Upper lobe of left lung (tissue), 6 donors: ENCODE data around the gene RNF144B. TPM values are rescaled to one million over a fixed set of nuclear protein-coding genes. Genes with fewer than 3 reads are reported as not detected.

Source experiments
- ATAC-seq, 2 donors: fragments of 200-7000 bp; cut with Tn5 transposase; one replicate each; pipeline ENCODE4 v1.9.1; 2022; ENCODE audit warnings: mild to moderate bottlenecking in 2 of 2, moderate library complexity in 2 of 2; ENCODE audit not compliant: low FRiP score in 2 of 2
- DNase-seq, 2 donors: peaks; one replicate each; pipeline ENCODE4 v3.0.0-alpha.2; 2019 to 2020
- H3K27ac ChIP-seq, 4 donors: fragments of 200-600 bp; sonication (generic); one replicate each; pipeline ENCODE4 v1.5.1; 2016 to 2019
- H3K27me3 ChIP-seq, 4 donors: fragments of 200-600 bp; sonication (generic); one replicate each; pipeline ENCODE4 v1.5.1; 2017 to 2019
- H3K36me3 ChIP-seq, 4 donors: fragments of 200-600 bp; sonication (generic); one replicate each; pipeline ENCODE4 v1.5.1; 2016 to 2019
- H3K4me1 ChIP-seq, 4 donors: fragments of 200-600 bp; sonication (generic); one replicate each; pipeline ENCODE4 v1.5.1; 2018 to 2019
- H3K4me3 ChIP-seq, 4 donors: fragments of 200-600 bp; sonication (generic); one replicate each; pipeline ENCODE4 v1.5.1; 2017 to 2019; ENCODE audit warnings: mild to moderate bottlenecking in 2 of 4, moderate library complexity in 1 of 4
- H3K9me3 ChIP-seq, 4 donors: fragments of 200-600 bp; sonication (generic); one replicate each; pipeline ENCODE4 v1.5.1; 2018 to 2019
- EP300 ChIP-seq, 4 donors: sonication (generic); formaldehyde crosslinking; IDR thresholded peaks; one replicate each; pipeline ENCODE4 v1.5.1; 2017; ENCODE audit warnings: antibody characterized with exemption in 4 of 4, control low read depth in 2 of 4
- POLR2A ChIP-seq, 4 donors: fragments of 450-650 bp; IDR thresholded peaks; one replicate each; pipeline ENCODE4 v1.5.1; 2016 to 2017; ENCODE audit warnings: antibody characterized with exemption in 4 of 4, mild to moderate bottlenecking in 2 of 4
- POLR2AphosphoS5 ChIP-seq, 2 donors: sonication (generic); formaldehyde crosslinking; IDR thresholded peaks; one replicate each; pipeline ENCODE4 v1.5.1; 2017; ENCODE audit warnings: antibody characterized with exemption in 2 of 2
- WGBS, 2 donors: methylation state at CpG; one replicate each; pipeline ENCODE4 v1.1.5; 2017 to 2018; 5-methylcytosine and 5-hydroxymethylcytosine counted together
- total RNA-seq, 6 donors: library from RNA; depleted of rRNA in 4 of 6; stranded (reverse); fragments of >200 nt in 4 of 6; gene quantifications; one replicate each; pipeline versions ENCODE4 v1.1.0 to v1.2.1, GENCODE V29; 2016 to 2021
- TF ChIP-seq, protein P1 (sequence below), 6 experiments: fragments of 450-650 bp in 4 of 6; fragments of 200-600 bp in 2 of 6; sonication (generic) in 2 of 6; IDR thresholded peaks; one replicate each; pipeline ENCODE4 v1.5.1; 2016 to 2019; ENCODE audit warnings: antibody characterized with exemption in 6 of 6
- donor health status: DM: no; HTN: no; CAD: no; lungs with moderate emphysema.
- donor health status: DM: no; HTN: yes; CAD: no; lungs with severe emphysema.

Gene RNF144B
- total RNA-seq, 6 donors from 2014 or later, result 46.1 to 105 (median 55.8) TPM

DNA sequence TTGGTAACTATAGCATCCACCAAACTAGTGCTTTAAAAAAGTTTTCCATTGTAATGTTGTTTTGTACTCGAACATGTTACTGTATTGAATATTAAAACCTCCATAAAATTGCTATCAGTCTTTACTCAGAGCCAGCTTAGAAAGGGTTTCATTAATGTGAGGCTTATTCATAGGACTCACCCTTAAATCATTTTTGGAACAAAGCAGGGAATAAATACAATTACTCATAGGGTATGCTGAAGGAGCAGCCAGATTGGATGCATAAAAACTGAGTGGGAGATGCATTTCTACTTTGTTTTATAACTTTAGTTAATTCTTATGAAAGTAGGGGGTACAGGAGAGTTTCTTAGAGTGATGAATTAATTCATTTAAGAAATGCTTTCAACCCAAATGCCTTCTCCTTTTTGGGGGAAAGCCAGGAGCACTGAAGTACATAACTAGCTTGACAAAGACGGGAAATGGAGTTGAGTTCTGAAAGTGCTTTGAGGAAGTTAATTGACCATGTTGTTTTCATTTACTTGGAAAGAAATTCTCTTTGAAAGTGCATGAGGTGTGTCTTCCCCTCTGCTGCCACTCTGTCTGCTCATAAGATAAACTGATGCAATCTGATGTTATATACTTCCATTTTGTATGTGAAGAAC is 90.3 kb downstream of the RNF144B start:
- no peak overlapping the region for H3K4me3 ChIP-seq
- H3K9me3 ChIP-seq, result no peaks in the 10 kb centered on the region
- H3K27ac ChIP-seq, result peak overlapping the region; percentile 1 to 75 (median 48)
- DNase-seq (no peak), ATAC-seq (no peak)
- H3K36me3 ChIP-seq, result no peaks in the 10 kb centered on the region
- H3K4me1 ChIP-seq, result peaks cover 4 to 15% (median 7%) of the 10 kb centered on the region in 4 donors
- H3K27me3 ChIP-seq, result no peaks in the 10 kb centered on the region
- TF ChIP-seq EP300 (IDR thresholded peaks at IDR 0.05), result no peak
- TF ChIP-seq POLR2A (IDR thresholded peaks at IDR 0.05), result no peak
- no peak for TF ChIP-seq POLR2AphosphoS5 (IDR thresholded peaks at IDR 0.05)
- TF ChIP-seq, protein P1, sequence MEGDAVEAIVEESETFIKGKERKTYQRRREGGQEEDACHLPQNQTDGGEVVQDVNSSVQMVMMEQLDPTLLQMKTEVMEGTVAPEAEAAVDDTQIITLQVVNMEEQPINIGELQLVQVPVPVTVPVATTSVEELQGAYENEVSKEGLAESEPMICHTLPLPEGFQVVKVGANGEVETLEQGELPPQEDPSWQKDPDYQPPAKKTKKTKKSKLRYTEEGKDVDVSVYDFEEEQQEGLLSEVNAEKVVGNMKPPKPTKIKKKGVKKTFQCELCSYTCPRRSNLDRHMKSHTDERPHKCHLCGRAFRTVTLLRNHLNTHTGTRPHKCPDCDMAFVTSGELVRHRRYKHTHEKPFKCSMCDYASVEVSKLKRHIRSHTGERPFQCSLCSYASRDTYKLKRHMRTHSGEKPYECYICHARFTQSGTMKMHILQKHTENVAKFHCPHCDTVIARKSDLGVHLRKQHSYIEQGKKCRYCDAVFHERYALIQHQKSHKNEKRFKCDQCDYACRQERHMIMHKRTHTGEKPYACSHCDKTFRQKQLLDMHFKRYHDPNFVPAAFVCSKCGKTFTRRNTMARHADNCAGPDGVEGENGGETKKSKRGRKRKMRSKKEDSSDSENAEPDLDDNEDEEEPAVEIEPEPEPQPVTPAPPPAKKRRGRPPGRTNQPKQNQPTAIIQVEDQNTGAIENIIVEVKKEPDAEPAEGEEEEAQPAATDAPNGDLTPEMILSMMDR (IDR thresholded peaks at IDR 0.05), result no peak
- WGBS, 2 donors, result 38 to 42% methylated on average over 2 of the region's 2 CpGs

DNA sequence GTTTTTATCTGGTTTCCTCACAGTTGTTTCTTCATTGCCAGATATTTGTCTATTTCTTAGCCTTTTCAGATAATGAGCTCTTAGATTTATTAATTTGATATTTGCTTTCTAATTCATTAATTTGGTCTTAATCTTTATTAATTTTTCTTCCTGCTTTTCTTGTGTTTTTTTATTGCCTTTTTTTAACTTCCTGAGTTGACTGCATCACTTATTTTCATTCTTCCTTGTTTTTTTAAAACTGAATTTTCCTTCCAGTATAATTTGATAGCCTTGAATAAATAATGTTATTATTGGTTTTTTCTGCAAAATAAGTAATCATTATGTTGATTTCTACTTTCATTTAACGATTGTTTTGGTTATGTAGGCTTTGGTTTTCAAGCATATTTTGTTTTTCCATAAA is 91.5 kb downstream of the RNF144B start:
- no peaks in the 10 kb centered on the region for H3K9me3 ChIP-seq
- ATAC-seq (no peak), DNase-seq (no peak)
- no peaks in the 10 kb centered on the region for H3K27me3 ChIP-seq
- no peak overlapping the region for H3K4me3 ChIP-seq
- peaks cover 4 to 15% (median 7%) of the 10 kb centered on the region in 4 donors for H3K4me1 ChIP-seq
- WGBS, 2 donors, result 84% methylated on average over 1 of the region's 1 CpG
- H3K36me3 ChIP-seq, result no peaks in the 10 kb centered on the region
- no peak for TF ChIP-seq POLR2A (IDR thresholded peaks at IDR 0.05)
- peak overlapping the region in 1 of 4 donors; percentile 75 for H3K27ac ChIP-seq

DNA sequence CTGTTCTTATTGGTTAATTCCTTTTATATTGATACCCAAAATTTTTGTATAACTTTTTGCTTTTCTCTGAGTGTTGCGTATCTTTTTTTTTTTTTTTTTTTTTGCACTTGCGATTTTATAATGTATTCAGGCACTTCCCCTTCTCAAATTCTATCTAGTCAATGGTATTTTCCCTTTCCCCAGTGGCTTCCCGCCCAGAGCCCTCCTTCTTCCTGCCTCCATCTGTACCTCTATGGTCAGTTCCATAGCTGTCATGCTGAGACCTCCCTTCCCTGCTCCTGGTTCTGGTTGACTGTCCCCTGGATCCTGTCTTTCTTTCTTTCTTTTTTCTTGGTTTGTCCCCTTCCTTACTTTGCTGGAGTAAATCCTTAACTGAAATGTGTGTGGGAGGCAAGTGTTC is 94.7 kb downstream of the RNF144B start:
- H3K36me3 ChIP-seq, result no peaks in the 10 kb centered on the region
- H3K27ac ChIP-seq, result no peak overlapping the region
- DNase-seq (no peak), ATAC-seq (no peak)
- TF ChIP-seq POLR2A (IDR thresholded peaks at IDR 0.05) (no peak), EP300 (IDR thresholded peaks at IDR 0.05) (no peak)
- TF ChIP-seq, protein P1 (IDR thresholded peaks at IDR 0.05), result no peak
- H3K4me1 ChIP-seq, result peaks cover 4 to 13% (median 7%) of the 10 kb centered on the region in 4 donors
- no peak overlapping the region for H3K4me3 ChIP-seq
- WGBS, 2 donors, result 64 to 79% methylated on average over 3 of the region's 3 CpGs
- no peaks in the 10 kb centered on the region for H3K9me3 ChIP-seq
- no peaks in the 10 kb centered on the region for H3K27me3 ChIP-seq

DNA sequence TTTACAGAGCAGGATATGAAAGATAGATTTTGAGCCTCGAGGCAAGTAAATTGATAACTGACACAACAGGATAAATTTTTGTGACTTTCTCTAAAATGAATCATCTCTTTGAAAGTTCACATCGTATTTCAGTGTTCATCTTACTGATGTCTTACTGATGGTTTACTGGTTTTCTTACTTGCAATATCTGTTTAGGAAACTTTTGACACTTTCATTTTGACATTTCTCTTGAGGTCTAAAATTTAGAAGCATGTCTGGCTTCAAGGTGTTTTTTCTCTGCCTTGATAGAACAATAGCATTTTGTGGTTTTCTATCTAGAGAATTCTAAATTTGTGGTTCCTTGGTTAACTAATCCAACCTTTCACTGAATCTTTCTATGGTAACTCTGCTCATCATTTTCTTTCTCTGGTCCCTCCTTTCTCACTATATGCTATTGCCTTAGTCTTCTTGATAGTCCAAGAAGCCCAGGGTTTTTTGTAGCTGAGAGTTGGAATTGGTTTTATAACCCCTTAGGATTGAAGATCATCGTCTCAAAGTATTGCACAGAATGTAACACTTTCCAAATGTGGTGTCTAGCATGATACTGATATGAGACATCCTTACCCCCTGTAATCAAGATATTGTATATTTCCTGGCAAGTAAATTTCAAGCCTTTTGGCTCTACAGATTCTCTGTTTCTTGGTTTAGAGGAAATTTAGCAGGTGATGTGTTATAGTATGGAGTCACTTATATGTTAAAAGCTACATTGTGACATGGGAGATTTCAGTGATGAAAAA is 98.7 kb downstream of the RNF144B start:
- H3K4me1 ChIP-seq, result peaks cover 0 to 4% (median 0%) of the 10 kb centered on the region in 4 donors
- DNase-seq (no peak), ATAC-seq (no peak)
- TF ChIP-seq, protein P1 (IDR thresholded peaks at IDR 0.05), result no peak
- TF ChIP-seq POLR2A (IDR thresholded peaks at IDR 0.05), result no peak
- no peak for TF ChIP-seq EP300 (IDR thresholded peaks at IDR 0.05)
- TF ChIP-seq POLR2AphosphoS5 (IDR thresholded peaks at IDR 0.05), result no peak
- H3K27ac ChIP-seq, result no peak overlapping the region
- no peaks in the 10 kb centered on the region for H3K27me3 ChIP-seq
- no peak overlapping the region for H3K4me3 ChIP-seq
- no peaks in the 10 kb centered on the region for H3K36me3 ChIP-seq
- WGBS, 2 donors, result 45 to 79% methylated on average over 2 to 3 of the region's 3 CpGs
- no peaks in the 10 kb centered on the region for H3K9me3 ChIP-seq

- H3K4me1 ChIP-seq, result peaks cover 0 to 8% (median 6%) of the 10 kb centered on the region in 4 donors
- H3K27me3 ChIP-seq, result no peaks in the 10 kb centered on the region
- 57 to 89% methylated on average over 2 of the region's 2 CpGs for WGBS, 2 donors
- no peak overlapping the region for H3K4me3 ChIP-seq
- H3K27ac ChIP-seq, result no peak overlapping the region
- H3K36me3 ChIP-seq, result no peaks in the 10 kb centered on the region
- TF ChIP-seq POLR2A (IDR thresholded peaks at IDR 0.05) (no peak), POLR2AphosphoS5 (IDR thresholded peaks at IDR 0.05) (no peak), EP300 (IDR thresholded peaks at IDR 0.05) (no peak)
- TF ChIP-seq, protein P1 (IDR thresholded peaks at IDR 0.05), result no peak
- DNase-seq (no peak), ATAC-seq (no peak)
- no peaks in the 10 kb centered on the region for H3K9me3 ChIP-seq
Observed at GRCh38 chr6:18488004-18488403, 100.9 kb downstream of the RNF144B start.
